Retina (tissue), 1 donor: ENCODE results near the gene SLCO3A1.

Experiments
- DNase-seq: peaks from one replicate; pipeline ENCODE4 v3.0.0-alpha.2; 2016

The SLCO3A1 gene

DNA sequence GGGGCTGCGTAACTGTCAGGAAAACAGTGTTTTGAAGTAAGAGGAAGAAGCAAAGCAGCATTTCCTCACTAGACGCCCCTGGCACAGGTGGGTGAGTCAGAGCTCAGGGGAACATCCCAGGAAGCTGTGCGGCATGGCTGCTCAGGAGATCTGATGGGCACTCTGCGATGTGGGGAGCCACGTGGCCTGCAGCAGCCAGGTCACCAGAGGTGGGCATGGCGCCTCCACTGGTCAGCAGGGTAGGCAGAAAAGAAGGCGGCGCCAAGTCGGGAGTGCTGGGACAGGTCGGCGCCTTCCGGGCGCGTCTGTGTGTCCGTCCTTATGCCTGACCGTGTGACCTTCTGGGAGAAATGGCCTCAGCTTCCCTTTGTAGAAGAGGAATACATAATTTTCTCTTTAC lies 290.3 kb downstream of the SLCO3A1 start:
- no peak for DNase-seq

DNA sequence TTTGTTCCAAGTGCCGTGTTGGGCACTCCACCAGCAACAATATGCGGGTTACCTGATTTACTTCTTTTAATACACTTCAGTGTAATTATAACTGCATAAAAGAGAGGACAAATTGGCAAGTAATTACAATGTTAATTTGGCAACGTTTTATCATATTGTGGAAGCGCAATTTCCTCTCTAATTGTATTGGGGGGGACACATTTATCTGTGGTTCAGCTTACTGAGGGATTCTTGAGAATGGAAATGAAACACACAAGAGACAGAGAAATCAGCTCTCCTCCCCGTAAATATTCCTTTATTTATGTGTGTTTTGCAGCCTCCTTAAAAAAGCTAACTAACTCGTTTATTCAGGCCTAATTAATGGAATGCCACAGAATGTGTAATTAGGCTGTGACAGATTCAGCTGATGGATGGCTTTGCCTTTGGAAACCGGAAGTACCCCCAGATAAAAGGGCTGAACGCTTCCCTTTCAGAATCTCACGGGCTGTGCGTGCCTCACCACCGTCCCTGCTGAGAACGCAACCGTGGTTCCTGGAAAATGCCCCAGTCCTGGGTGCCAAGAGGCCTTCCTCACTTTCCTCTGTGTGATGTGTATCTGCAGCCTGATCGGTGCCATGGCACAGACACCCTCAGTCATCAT lies 293.1 kb downstream of the SLCO3A1 start:
- DNase-seq = no peak

DNA sequence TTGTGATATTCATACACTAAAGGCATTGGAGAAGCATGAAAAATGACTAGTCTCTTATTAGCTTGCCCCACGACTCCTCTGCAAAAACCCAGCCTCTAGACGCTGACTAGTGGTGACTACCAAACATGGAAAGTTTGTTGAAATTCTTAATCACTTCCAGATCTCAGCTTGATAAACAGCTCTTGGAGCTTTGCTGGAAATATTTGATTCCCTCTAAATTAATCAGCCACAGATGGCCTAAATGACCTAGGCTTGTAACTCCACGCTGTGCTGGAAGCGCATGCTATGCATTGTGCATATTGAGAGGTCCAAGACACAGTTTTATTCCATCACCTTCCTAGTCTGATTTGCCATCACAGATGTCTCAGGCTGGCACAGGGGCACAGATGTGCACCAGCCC lies 295.5 kb downstream of the SLCO3A1 start:
- no peak for DNase-seq

DNA sequence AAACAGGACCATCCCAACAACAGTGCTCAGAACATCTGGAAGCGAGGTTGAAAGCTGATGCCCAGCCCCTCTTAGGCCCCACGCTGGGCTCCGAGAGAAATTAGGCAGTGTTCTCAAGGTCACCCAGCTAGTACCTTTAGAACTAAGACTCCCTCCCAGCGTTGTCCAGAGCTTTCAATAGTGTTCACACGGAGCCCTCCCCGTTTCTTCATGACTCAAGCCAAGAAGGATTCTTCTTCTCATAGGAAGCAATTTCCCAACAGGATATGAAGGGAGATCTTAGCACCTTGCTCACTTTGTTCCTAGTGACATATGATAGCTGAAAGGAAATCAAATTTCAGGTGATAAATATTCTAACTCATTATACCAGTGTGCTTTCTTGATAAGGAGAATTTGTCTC lies 296.0 kb downstream of the SLCO3A1 start:
- DNase-seq = no peak

DNA sequence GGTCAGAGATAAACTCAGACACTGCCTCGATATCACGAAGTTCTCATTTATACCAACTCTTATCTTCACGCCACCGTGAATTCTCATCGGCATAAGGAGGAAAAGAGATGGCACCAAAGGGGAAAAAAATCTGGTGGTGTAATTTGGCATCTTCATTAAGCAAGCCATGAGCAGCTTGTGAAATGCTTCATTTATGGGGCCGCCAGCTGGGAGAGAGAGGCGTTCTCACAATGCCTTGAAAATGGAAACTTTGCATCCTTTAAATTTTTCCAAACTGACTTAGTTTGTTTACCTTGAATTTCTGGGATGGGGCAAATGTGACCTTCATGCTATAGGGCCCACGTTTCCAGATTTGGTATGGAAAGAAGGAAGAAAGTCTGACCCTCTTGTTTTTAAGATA lies 297.7 kb downstream of the SLCO3A1 start:
- no peak for DNase-seq

DNA sequence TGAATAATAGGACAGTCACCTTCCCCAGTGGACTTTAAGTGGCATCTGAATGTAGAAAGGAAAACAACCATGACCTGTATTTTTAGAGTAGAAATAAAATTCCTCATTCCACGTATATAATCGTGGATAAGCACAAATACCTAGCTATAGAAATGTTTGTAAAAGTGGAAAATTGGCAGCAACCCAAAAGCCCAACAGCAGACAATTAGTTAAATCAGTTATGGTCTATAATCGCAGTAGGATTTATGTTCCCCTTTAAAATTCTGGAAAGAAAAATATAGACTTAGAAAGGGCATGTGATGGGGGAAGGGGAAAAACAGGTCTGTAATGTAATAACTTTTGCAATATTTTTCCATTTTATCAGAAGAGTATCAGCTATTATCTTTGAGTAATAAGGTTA lies 298.2 kb downstream of the SLCO3A1 start:
- DNase-seq = no peak

DNA sequence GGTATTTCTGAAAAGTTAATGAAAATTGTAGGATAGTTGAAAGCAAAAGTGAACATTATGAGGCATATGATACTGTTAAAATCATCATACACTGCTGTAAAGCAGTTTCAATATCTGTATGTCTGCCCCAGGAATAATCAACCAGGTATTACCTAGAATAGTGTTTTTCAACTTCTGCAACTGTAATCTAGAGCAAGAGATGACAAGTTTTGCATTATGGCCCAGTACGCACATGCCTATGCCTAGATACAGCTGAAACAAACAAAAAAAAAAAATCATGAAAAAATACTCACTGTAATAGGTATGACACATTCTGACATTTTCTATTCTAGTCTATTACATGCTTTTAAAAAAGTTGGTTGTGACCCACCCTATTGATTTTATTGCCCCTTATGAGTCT lies 299.5 kb downstream of the SLCO3A1 start:
- no peak for DNase-seq

DNA sequence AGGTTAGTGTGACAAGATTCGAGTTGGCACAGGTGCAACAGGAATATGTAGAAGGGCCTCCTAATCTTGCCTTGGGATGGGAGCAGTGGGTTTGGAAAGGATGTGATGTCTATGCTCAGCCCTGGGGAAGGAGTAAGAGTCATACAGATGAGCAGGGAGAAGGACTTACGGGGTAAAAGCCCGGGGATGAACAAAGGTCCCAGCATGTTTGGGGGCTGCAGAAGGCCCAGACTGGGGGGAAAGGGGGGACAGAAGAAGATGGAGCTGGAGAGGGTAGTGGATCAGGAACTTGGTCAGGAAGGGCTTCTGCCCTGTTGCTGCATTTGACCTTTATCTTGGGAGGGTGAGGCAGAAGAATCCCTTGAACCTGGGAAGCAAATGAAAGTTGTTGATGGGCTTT lies 300.1 kb downstream of the SLCO3A1 start:
- no peak for DNase-seq

DNA sequence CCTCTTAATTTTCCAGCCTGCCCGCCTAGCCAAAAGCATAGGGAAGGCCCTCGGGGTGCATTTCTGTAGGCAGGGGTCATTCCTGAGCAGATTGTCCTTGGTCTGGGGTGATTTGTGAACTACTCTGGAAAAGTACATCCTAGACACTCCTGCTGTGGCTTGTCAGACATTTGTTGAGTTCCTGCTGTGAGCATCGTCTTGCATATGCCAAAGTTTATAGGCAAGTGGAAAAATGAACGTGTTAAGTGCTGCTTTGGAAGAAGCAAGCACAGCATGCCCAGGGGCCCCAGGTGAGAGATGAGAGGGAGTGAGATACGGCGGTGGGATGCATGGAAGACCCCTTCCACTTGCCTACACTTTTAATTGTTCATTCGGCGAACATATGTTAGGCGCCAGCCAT lies 302.4 kb downstream of the SLCO3A1 start:
- no peak for DNase-seq

DNA sequence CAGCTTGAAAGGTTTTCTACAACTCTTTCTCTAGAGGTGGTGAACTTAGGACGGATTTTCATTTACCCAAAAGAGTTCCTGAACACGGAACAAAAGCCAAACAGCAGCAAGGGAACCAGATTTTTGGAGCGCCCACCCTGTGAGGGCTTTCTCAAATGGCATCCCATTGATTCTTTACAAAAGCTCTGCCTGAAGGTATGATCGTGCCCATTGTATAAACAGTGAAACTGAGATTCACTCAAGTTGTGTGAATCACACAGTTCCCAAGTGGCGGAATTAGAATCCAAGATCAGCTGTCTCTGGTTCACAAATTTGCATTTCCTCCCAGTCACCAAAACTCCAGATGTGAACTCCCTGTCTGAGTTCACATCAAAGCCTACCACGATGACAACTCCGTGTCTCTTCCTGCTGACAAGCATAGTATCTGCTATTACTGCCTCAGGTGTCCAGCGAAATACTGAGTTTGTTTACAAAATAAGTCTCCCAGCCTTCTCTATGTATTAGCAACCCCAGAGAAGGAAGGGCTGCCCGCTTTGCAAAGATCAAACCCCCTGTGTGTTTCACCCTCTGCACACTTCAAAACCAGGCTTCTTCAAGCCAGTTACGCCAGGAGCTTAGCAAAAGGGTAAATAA lies 304.3 kb downstream of the SLCO3A1 start:
- no peak for DNase-seq

DNA sequence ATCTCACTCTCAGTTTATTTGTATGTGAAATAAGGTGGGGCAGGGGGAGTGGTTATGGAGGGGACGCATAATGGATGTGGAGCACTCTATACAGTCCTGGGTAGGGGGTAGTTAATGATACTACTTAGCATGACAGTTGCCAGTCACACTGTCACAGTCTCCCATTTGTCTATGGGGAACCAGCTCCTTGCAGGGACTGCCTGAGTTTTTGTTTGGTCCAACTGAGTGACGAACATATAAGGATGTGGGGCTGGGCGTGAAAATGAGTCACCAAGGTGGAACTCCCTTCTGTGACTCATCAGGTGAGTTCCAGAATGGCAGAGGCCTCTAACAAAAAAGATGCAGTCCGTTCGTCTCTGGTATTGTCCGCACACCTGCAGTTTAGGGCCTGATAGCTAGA lies 304.9 kb downstream of the SLCO3A1 start:
- no peak for DNase-seq

DNA sequence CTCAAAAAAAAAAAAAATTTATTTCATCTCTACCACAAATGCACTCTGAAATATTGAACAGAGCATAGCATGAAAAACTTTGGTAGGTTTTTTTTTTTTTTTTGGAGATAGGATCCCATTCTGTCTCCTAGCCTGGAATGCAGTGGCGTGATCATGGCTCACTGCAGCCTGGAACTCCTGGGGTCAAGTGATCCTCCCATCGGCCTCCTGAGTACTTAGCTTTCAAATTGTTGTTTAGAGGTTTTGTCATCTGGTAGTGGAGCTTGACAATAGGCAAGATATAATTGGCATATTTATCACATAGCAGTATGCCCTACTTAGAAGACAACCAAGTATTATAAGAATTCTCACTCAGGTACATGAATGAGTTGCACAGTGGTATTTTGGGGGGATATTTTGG lies 306.0 kb downstream of the SLCO3A1 start:
- no peak for DNase-seq

DNA sequence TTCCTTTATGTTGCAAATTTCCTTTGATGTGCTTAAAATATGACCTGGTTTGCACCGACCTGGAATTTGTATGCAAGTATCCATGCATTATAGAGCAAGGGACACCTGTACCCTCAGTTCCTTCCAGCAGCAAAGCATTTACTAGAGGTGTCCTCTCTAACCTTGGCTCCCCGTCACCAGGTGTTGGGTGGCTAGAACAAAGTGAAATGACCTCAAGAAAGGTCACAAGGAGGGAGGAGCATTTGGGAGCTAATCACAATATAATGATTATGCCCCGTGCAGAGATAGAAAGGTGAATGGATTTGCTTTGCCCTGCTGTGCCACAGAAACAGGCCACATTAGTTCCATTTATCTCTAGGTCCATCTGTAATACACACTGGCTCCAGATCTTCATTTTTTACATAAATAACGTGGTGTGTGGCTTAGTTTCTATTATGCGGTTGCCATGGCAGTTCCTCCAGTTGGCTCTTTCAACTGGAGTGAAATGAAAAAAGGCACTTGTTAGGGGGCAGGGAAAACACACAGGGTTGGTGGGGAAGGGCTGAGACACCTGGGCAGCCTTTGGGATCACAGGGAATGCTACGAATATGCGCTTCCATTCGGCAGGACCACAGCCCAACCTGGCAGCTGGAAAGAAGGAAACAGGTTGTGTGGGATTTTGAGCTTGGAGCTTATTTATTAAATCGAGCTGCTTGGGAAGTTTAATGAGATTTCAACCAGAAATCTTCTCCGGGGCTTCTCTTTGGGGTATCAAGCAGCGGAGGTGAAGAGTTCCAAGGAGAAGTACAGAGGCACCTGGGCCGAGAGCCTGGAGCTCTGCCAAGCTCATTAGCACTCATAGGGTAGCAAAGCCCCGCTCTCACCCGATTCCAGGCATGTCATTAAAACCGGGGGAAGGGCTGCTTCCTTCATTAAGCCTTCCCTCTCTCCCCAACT lies 306.7 kb downstream of the SLCO3A1 start:
- DNase-seq = no peak

DNA sequence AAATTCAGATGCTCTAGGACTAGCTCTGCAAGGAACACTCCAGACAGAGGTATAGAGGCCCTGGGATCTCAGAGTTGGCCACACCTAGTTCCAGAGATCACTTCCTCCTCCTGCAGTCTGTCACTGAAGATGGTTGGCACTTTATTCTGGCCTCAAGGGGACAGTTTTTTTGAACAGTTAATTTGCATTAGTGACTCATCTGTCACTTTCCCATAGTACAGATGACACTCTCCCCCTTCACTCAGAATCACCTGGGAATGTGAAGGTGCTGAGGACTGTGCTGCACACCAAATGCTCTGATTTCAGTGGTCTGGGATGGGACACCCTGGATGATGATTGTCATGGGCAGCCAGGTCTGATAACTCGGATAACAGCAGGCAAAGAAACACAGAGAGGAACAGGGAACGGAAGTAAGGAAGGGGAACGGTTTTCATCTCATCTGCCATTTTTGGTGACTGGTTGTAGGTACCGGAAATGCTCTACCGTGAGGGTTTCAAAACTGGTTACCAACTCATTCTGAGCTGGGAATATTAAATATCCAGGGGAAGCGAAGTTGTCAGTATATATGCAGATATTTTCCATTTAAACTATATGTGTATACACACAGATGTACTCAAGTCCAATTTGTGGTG lies 307.6 kb downstream of the SLCO3A1 start:
- DNase-seq = no peak

DNA sequence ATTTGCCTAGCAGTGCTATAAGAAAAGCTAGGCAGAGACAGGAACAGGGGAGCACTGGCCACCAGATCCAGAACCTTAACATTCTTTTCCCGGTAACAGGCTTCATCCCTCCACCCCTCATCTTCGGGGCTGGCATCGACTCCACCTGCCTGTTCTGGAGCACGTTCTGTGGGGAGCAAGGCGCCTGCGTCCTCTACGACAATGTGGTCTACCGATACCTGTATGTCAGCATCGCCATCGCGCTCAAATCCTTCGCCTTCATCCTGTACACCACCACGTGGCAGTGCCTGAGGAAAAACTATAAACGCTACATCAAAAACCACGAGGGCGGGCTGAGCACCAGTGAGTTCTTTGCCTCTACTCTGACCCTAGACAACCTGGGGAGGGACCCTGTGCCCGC lies 309.1 kb downstream of the SLCO3A1 start:
- DNase-seq = no peak

DNA sequence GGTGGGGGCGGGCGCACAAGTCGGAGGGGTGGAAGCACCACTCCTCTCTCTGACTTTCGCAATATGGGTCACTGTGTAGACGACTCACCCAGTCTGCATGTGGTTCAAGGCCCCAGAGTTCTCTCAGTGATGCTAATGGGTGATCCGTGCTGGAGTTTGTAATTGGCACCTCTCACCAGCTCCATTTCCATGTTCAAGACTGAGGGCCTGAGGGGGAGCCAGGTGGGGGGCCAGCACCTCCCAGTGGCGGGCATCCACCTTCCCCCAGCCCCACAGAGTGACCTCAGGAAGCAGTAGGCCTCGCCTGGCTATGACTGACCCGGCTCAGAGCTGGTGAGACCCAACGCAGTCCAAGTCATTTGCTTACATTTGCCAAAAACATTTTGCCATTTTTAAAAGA lies 310.1 kb downstream of the SLCO3A1 start:
- DNase-seq = no peak

DNA sequence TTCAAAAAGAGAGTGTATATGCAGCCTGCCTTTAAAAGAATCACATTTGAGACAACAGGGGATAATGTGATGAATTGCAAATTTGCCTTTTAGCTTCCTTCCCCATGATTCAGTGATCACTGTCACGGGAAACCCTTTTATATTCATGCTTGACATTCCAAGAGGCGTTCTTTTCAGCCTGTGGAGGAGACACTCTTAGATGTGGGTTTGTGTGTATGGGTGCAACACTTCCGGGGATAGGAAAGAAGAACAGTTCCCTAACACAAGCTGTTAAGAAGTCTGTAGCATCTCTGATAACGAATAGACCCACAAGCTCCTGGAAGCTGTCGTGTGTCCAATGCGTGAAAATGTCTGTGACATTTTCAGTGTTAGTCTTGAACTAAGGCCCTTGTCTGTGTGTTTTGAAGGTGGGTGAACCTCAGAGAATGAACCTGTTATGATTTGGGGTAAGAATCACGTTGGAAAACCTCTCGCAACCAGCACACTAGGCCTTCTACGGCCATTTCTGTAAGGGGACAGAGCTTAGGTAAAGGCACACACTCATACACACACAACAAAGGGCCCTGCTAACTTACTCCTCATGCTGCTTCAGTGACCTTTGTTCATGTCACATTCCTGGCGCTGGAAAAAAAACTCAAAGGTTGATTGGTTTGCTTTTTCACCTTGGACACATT lies 311.0 kb downstream of the SLCO3A1 start:
- no peak for DNase-seq

DNA sequence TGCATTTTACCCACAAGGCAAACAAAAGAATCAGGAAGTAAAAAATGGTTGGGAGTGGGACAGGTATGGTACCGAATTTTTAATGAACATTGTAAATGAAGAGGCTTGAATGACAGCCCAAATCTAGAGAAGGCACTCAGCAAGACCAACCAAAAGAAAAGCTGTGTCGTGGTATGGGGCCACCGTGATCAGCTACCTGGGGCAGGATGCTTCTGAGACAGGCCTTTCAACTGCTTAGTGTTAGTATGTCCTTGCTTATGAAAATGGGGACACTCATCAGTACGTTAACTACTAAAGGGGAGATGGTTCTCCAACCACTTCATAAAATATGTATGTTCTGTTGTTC lies 311.5 kb downstream of the SLCO3A1 start:
- DNase-seq = no peak

DNA sequence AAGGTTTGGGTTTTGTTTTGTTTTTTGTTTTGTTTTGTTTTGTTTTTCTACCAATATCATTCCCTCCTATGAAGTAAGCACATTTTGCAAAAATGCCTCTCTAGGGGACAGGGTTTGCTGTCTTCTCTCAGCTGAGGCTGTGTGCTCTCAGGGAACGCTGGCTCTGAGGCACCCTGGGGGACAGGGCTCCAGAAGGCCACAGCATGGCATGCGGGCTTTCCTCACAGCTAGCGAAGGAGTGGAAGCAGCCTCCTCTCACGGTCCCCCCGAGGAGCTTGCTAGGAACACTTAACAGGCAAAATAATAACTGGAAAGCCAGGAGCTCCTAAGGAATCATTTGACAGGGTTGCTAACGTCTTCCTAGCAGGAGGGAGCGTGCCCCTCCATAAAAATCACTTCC lies 312.5 kb downstream of the SLCO3A1 start:
- peak; percentile 62 for DNase-seq

DNA sequence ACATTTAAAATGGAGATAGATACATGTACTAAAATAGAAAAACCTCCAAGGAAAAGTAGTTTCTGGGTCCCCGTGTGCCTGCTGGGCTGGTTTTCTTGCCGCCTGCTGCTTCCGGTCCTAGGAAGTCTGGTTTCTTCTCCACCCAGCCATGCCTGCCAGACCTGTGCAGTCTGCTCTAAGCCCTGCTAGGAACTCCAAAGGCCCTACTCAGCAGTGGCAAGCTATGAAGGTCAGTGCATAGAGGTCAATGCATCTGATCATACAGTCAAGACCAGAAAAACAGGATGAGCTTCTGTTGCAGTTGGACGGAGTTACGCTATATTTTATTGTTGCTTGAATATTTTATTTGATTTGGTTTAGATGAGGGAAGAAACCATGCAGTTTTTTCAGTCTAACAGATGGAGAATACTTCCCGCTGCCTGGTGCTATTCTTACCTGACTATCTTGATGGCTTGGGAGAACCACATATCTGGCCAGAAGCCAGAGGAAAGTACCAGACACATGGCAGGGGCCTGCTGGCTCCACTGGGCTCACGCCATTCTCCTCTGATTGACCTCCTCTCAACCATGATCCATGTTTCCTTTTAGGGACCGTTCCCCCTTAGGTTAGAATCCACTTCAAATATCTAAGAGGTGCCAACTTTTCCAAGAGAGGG lies 313.4 kb downstream of the SLCO3A1 start:
- DNase-seq = no peak

DNA sequence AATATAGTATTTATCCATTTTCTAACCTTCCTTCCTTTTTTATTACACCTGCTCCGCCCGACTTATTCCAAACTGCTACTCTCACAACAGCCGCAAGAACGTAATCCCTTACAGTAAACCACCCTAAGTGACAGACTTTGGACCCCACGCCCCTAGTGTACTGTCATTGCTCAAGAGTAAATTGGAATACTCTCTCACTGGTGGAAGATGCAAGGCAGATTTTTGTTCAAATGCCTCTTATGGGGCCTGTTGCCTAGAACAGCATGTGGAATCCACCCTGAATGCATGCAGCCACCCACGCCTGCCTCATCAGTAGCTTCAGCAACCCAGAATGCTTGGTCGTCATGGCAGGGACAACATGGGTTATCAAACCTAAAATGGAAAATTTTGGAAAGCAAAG lies 313.9 kb downstream of the SLCO3A1 start:
- DNase-seq = no peak

DNA sequence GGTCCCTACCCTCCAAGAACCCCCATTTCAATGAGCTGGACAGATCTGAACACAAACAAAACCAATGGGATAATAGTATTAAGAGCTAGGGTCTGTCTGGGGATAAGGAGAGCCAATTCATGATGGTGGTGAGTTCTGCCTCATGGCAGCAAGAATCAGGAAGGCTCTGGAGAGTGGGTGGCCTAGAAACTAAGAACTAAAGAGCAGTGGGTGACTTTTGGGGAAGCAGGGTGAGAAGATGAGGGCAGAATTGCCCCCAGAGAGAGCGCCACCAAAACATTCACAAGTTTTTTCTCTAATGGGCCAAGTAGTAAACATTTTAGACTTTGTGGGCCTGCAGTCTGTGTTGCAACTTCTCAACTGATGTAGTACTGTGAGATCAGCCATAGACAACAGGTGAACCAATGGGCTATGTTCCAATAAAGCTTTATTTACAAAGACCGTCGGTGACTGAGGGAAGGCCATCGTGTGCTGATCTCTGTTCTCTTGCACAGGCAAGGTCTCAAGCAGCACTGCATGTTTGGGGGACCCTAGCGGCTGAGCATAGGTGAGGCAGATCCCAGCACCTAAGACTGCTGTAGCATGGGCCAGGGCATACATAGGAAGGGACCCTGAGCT lies 314.7 kb downstream of the SLCO3A1 start:
- DNase-seq = no peak
